HG03095 (cell line): ENCODE measurements around the gene ZNF503.

Source experiments
- ATAC-seq: cut with Tn5 transposase; IDR thresholded peaks from one replicate; pipeline ENCODE4 v1.9.1; 2021; ENCODE audit warnings: moderate library complexity; ENCODE audit not compliant: unreplicated experiment

ZNF503 gene, protein sequence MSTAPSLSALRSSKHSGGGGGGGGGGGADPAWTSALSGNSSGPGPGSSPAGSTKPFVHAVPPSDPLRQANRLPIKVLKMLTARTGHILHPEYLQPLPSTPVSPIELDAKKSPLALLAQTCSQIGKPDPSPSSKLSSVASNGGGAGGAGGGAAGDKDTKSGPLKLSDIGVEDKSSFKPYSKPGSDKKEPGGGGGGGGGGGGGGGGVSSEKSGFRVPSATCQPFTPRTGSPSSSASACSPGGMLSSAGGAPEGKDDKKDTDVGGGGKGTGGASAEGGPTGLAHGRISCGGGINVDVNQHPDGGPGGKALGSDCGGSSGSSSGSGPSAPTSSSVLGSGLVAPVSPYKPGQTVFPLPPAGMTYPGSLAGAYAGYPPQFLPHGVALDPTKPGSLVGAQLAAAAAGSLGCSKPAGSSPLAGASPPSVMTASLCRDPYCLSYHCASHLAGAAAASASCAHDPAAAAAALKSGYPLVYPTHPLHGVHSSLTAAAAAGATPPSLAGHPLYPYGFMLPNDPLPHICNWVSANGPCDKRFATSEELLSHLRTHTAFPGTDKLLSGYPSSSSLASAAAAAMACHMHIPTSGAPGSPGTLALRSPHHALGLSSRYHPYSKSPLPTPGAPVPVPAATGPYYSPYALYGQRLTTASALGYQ

DNA sequence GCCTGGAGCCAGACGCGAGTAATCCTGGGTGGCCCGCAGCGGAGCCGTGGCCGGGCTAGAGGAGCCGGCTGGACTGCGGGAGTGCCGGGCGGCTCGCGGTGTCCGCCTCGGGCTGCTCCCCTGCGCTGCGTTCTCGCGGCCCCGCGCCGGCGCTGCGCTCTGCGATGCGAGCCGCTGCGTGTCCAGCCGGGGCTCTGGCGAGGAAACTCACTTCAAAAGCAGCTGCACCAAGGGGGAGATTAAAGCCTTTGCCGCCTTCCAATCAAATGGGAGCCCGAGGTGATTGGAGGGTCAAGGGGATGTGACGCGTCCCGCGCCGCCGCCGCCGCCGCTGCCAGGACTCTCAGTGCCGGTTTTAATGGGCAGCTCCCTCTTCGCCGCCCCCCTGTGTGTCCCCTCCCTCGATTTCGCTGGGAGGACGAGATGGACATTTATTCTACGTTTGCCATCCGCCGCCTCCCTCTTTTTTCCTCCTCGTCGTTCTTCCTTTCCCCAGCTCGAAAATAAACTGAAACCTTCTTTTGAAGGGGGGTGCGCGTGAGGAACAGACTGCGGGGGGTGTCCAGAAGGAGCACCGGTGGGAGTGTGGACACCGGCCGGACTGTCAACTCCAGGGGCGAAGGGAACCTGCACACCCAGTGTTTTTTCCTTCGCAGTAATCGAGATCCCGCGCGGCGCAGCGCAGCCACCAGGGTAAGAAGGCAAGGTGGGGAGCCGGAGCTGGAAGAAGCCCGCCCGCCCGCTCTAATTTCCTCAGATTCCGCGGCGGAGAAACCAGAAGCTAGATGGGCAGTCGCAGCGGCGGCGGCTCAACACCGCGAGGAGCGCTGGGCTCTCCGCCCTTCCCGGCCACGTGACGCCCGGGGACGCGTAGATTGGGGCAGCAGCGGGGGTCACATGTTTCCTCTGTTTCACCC lies at the start of gene ZNF503:
Gene ZNF503, minus strand, starts transcription at position 196 of the 917 bp plus-strand sequence. CDS start 345 bp downstream, outside the sequence.
- no peak for ATAC-seq

DNA sequence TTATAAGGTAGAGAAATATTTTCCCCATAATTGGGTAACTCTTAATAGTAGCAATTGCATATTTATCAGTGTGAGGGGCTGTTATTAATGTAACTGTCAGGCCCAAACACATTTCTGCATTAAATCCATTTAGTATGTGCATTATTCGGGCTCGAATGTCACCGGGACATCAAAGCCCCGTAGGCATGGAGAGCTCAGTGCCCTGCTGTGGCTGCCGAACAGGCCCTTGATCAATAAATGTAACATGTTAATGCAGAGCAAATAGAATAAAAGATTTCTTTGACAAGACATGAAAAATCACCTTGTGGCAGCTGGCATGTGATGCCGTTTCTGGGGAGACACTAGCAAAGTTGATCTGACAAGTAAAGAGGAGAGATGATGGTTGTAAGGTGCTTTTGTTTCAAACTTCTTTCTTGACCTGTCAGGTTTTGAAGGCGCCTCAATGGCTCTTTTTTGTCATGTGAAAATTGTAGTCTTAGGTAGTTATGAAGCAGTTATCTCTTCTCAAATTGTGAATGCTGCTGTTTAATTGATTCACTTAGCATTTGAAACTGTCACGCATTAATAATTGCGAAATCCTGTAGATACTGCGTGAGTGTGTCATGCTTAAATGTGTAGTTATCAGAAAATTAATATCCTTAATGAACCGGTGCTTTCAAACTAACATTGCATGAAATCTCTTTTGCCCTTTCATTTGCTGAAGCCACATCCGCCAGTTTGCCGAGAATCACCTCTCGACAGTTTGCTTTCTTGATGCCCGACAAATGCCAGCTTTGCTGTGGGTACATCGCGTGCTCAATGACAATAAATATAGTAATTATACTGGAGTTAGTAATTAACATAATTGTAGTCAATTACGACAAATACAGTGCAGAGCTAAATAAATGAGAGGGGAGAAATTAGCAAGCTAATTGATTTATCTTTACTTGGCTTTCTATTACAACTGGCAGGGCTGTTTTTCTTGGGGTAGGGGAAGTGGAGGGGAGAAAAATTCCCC lies 49.4 kb upstream of the ZNF503 start:
- ATAC-seq: no peak

DNA sequence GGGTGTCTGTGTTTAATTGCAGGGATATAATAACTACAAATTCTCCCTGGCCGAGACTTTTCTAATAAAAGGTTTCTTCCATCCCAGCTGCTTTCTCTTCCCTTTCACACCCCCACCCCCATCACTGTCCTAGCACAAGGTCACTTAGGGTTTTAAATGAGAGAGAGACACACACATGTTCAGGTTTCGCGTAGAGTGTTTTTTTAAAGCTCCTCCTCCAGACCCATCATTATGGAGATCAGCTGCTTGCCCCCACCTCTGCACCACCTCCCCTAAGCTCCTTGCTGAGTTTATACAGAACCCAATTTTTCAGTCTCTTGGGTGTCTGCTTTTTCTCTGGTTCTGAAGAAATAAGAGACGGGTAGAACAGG lies 48.5 kb upstream of the ZNF503 start:
- no peak for ATAC-seq

DNA sequence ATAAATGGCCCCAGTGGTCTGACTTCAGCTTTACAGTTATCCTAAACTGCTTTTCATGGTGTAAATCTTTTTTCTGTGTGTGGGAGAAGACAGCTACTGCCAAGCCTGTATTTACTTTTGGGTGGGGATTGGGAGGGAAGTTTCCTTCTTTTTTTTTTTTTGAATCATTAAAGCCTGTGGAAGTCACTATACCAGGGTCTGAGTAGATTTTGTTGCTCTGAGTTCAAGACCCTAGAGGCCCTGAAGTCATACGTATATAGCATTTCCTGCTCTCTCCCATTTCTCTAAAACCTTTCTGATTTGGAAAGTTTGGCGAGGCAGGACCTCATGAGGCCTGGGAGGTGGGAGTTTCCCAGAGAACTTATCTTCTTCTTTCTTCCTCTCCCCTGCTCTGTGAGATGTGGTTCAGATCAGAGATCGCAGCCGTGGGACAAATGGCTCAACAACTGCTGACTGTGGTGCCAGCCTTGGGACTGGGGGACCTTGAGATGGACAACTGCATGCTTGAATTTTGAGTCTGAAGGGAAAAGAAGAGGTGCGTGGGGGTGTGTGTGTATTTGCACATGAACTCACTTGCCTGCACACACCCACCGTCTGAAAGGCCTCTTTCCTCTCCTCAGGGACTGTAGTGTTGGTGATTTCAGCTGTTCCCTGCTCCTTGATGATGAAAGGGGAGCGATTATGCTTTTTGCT lies 48.0 kb upstream of the ZNF503 start:
- no peak for ATAC-seq

DNA sequence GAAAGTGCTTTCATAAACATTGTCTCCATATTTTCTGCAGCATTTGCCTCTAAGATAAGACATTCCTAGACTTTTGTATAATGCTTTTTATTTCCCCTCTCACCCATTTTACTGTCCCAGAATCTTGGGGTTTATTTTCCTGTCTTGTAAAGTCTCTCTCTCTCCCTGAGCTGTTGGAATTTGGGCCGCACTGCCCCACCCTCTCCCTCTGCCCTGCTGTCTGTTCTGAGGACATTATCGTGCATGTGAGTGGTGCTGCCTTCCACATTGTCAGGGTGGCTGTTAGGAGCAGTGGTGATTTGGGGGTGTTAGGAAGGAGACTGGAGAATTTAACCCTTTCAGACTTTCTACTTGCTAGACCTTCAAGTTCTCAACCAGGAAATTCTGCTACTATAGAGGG lies 46.6 kb upstream of the ZNF503 start:
- no peak for ATAC-seq

DNA sequence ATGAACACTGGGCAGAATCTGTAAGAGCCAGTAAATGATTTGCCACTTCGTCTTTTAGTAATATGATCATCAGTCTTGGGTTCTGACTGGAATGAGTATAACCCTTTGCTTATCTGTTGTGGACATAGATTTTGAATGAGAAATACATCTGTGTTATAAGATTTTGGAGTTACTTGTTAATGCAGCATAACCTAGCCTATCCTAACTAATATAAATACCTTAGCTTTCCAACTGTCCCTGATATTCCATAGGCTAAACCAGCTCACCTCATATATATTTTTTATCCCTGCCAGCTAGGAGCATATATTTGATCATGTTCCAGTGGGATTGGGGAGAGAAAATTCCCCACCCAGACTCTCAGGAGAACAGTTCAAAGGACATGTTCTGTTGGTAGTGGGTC lies 44.9 kb upstream of the ZNF503 start:
- no peak for ATAC-seq

DNA sequence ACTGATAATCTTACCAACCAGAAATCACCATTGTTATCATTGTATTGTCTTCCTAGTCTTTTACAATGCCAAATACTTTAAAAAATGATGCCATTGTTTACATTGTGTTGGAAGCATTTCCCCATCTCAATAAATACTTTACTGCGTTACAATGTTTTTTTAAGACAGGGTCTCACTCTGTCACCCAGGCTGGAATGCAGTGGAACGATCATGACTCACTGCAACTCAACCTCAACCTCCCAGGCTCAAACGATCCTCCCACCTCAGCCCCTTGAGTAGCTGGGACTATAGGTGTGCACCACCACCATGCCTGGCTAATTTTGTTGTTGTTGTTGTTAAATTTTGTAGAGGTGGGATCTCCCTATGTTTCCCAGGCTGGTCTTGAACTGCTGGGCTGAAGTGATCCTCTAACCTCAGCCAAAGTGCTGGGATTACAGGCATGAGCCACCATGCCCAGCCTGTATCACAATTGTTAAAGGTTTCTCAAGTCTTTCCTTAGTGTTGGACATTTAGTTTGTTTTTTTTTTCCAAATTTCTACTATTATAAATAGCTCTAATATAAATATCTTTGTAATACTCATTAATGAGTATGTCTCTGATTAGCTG lies 43.3 kb upstream of the ZNF503 start:
- ATAC-seq: no peak

DNA sequence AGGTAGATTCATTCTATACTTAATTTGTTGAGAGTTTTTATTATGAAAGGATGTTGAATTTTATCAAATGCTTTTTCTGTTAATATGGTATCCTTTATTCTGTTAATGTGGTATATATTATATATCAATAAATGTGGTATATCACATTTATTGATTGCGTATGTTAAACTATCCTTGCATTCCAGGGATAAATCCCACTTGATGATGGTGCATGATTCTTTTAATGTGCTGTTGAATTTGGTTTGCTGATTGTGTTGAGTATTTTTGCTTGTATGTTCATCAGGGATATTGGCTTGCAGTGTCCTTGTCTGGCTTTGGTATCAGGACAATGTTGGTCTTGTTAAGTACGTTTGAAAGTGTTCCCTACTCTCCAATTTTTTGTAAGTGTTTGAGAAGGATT lies 41.8 kb upstream of the ZNF503 start:
- ATAC-seq: no peak

DNA sequence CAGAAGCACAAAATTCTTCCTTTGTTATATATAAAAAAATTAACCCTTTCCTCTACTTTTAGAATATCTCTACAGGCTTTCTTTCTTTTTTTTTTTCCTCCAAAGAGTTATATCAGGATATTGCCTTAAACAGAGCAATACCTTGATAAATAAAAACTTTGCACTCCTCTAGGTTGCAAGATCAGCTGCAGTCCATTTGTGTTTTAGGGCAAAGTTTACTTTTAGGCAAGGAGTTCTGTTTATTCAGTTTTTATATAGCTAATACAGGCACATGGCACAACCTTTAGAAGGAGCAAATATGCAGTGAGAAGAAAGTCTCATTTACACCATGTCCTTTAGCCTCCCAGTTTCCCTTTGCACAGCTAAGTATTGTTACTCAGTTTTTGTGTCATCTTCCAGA lies 40.1 kb upstream of the ZNF503 start:
- no peak for ATAC-seq

DNA sequence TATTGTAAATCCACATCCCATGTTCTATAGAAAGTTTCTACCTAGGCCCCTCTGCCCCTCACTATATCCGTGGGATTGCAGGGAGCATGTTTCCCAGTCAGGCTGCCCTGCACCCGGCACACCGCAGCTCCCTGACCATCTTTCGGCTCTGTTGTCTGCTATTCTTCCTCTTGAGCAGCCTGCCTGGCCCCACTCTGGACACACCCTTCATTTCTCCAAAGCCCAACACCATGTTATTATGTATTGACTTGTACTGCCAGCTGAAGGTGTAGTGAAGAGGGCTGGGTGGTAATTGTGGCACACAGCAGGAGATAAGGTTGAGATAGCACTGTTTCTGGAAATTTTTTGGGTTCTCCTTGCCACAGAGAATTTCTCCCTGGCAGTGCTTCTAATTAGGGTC lies 39.6 kb upstream of the ZNF503 start:
- no peak for ATAC-seq

DNA sequence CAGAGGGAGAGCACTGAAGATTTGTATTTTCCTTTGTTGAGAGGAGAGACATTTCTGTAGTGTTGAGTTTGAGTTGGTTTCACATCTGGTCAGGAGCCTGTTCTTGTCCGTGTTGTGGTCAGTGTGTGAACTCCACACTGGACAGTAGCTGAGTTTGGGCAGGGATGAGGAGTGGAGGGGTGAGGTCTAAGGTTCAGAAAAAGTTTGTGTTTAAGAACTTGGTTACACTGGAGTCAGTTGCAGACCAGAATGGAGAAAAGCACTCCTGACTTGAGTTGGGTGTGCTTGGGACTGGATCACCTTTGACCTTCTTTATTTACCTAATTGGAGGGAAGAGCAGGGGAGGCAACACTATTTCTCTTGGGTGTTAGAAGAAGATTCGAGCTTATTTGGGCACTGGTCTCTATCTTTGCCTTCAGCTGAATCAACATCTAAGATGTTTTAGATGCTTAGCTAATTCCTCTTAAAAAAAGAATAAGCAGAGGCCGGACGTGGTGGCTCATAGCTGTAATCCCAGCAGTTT lies 38.8 kb upstream of the ZNF503 start:
- no peak for ATAC-seq

DNA sequence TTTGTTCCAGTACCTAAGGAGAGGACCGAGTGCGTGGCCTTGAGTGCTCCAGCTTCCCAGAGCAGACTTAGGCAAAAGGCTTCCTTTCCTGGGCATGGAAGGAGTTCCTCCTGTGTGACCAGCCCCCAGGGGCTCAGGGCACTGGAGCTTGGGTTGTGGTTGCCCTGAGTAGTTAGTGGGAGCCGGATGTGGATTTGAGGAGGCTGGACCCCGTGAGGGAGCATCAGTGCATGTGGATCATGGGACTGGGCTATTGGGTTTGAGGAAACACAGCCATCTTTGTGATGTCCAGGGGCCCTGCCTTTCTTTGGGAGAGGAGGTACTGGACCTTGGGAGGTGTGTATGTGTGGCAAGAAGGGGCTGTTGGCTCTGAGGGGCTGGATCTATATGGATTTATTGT lies 38.2 kb upstream of the ZNF503 start:
- ATAC-seq: no peak

DNA sequence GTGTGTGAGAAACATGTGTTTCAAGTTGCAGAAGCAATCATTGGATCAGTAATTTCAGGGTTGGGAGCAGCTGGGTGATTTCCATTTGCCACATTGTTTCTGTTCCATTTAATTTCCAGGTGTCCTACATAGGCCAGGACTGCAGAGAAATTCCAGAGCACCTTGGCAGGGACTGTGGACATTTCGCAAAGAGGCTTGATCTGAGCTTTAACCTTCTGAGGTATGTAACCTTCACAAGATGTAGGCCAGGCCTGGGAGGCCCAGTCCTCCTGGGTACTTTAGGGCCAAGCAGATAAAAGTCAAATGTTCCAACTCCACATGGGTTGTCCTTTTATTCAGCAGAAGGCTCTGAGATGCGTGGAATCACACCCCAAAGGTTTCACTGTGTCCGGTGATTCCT lies 36.7 kb upstream of the ZNF503 start:
- no peak for ATAC-seq

DNA sequence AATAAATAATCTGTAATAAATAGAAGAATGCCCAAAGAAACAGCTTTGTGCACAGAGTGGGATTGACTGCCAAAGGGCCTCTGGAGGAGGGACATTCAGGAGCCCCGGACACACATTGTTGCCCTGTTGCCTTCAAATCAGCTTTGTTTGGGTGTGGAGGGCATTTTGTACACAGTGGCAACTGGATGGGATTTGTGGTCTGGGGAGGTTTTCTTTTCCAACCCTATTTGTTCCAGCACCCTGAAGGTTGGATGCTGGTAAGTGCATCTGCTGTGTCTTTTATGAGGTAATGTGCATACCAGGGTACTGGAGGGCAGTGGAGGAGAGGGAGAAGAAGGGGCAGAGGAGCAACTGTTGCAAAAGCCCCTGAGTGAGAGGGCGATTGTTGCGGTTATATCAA lies 36.1 kb upstream of the ZNF503 start:
- no peak for ATAC-seq

DNA sequence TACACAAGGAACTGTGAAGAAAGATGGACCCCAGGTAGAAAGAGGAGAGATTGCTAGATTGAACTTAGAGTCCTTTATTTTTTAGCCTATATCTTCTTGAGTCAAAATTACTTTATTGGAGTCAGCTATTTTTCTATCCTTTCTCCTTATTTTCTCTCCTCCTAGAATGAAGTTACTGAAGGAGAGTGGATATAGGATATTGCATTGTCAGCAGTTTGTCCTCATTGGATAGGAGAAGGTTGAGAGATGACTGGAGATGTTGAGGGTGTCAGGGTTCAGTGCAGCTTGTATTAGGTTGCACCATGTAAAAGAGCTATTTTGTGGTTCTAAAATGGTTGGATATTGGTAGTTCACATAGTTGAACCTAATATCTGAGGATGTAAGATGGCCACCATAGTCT lies 35.3 kb upstream of the ZNF503 start:
- ATAC-seq: no peak

DNA sequence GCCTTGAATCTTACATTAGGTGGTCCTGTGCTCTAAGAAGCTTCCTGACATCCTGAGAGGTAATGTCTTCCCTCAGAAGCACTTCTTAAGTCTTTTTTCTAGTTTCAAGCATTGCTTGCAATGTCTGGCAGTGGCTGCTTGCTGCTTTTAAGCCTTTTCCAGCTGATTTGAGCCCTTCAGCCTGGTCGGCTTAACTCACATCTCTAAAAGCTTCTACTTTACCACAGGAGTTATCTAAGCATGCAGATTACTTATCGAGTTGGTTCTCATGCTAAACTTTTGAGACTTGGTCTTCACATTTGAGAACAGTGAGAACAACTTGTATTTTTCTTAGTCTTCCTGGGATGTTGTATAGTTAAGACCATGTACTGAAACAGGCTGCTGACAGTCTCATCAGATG lies 33.7 kb upstream of the ZNF503 start:
- no peak for ATAC-seq

DNA sequence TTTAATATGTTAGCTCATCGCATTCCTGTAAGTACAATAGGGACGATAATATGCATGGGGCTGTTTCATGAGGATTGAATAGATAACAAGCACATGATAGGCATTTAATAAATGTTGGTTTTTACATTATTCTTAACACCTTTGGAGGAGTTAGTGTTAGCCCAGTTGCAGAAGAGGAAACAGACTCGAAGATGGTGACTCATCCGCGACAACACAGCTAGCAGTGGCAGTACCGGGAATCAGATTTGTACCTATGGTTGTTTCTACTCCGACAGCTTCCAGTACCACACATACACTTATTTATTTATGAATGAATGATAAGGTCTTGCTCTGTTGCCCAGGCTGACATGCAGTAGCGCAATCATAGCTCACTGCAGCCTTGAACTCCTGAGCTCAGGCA lies 32.7 kb upstream of the ZNF503 start:
- no peak for ATAC-seq

DNA sequence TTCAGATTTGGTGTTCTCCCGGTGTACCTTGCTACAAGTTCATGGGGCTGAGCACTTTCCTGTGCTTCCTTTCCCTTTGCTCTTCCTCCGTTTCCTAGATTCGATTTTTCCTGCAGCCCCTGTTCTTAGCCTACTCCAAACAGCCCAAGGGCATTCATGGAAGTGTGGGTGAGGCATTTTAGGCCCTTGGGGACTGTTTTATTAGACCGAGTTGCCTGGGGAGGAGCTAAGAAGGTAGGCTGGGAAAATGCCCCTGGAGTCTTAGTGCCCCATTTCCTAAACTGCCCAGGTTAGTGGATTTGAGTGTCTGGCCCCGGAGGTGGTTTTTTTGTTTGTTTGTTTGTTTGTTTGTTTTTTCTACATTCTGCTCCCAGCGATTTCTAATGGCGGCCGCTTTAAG lies 31.7 kb upstream of the ZNF503 start:
- ATAC-seq: no peak

DNA sequence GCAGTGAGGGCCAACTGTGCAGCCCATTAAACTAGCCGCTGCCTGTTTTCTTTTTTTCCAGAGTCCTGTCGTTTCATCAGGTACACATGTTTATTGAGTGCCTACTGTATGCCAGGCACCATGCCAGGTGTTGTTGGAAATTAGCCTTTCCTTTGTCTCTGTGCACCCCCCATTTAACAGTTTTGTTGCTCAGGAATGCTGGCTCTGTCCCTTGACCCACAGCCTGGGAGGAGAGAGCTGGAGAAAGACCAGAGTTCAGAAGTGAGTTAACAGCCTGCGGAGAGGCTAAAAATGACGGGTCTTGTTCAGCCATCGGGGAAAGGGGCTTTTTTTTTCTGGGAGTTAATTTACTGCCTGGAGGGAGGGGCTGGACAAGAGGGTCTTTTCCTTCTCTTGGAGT lies 31.2 kb upstream of the ZNF503 start:
- ATAC-seq: no peak
